ENCODE results near the gene MRTFA.
"Not testable (repeated sequence)": the region's sequence is repeated elsewhere in the genome, so short reads cannot be mapped to it uniquely, and the experiment has no call there.

The MRTFA gene

GRCh38 chr22:40383905-40384304 is 252.6 kb downstream of the MRTFA start:
- DNase-seq, result no peak

- no peak for DNase-seq
These were observed 255.1 kb downstream of the MRTFA start for GRCh38 chr22:40381461-40381860.

GRCh38 chr22:40378448-40378847 is 258.1 kb downstream of the MRTFA start:
- not testable (repeated sequence) for DNase-seq

- DNase-seq, result no peak
These were observed 258.6 kb downstream of the MRTFA start for GRCh38 chr22:40377931-40378330.

- no peak for DNase-seq
These were observed 260.4 kb downstream of the MRTFA start for GRCh38 chr22:40376149-40376548.

GRCh38 chr22:40374567-40374966 is 262.0 kb downstream of the MRTFA start:
- DNase-seq, result no peak

GRCh38 chr22:40368836-40369235 is 267.7 kb downstream of the MRTFA start:
- DNase-seq, result peak; percentile 28

GRCh38 chr22:40368016-40368415 is 268.5 kb downstream of the MRTFA start:
- no peak for DNase-seq

- DNase-seq, result no peak
These were observed 269.2 kb downstream of the MRTFA start for GRCh38 chr22:40367342-40367741.

- DNase-seq, result no peak
These were observed 270.5 kb downstream of the MRTFA start for GRCh38 chr22:40366068-40366467.

- no peak for DNase-seq
These were observed 272.1 kb downstream of the MRTFA start for GRCh38 chr22:40364431-40364830.

GRCh38 chr22:40363059-40363458 is 273.5 kb downstream of the MRTFA start:
- no peak for DNase-seq

- no peak for DNase-seq
These were observed 275.4 kb downstream of the MRTFA start for GRCh38 chr22:40361100-40361499.
